GM19455 (cell line): Measurements from ENCODE around the gene SORT1.

Experiments used
- ATAC-seq: cut with Tn5 transposase; IDR thresholded peaks from one replicate; pipeline ENCODE4 v1.9.1; 2021; ENCODE audit not compliant: unreplicated experiment

Gene SORT1

GRCh38 chr1:109263597-109264378 is 133.9 kb downstream of the SORT1 start:
- ATAC-seq = peak; percentile 84

DNA sequence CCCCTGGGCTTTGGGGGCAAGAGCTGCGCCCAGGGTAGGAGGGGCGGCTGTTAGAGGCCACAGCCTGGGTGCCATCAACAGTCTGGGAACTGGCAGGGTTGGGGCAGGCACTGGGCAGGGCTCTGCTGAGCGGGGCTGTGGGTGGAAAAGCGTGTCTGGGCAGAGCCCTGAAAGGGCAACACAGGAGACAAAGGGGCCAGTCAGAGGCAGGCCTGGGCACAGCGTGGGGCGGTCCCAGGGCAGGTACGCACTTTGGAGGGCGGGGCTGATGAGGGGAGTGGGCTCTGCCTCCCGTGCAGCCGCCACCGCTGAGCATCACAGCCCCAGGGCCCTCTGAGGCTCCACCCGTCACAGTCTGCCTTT is 134.5 kb downstream of the SORT1 start:
- ATAC-seq = no peak

- ATAC-seq = no peak
These were observed 135.3 kb downstream of the SORT1 start for GRCh38 chr1:109262231-109263055.

DNA sequence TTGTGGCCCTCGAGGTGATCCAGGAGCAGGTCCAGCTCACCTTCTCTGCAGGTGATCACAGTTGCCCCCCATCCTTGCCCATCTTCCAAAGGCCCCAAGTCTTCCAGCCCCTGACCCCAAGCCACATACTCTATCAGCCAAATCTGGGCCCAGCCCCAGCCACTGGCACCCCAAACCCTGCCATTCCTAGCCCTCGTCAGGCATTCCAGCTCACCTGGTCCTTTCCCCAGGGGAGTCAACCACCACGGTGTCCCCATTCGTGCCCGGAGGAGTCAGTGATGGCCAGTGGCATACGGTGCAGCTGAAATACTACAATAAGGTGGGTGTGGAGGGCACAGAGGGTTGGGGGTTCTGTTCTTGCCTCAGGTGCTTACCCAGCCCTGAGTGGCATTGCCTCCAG is 136.1 kb downstream of the SORT1 start:
- no peak for ATAC-seq

DNA sequence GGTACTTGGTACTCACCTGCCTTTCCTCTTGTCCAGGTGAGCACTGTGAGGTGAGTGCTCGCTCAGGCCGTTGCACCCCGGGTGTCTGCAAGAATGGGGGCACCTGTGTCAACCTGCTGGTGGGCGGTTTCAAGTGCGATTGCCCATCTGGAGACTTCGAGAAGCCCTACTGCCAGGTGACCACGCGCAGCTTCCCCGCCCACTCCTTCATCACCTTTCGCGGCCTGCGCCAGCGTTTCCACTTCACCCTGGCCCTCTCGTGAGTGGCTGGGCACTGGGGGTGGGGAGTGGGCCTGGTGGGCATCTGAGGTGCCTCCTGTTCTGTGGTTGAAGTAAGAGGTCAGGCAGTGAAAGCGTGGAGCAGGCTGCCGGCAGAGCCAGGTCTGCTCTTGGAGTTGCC is 136.7 kb downstream of the SORT1 start:
- no peak for ATAC-seq

- ATAC-seq = no peak
These were observed 137.8 kb downstream of the SORT1 start for GRCh38 chr1:109259674-109260557.
